HL-60 (cell line): ENCODE results near the gene RNF130.

Experiments
- DNase-seq, 2 experiments: peaks; one replicate each; pipeline ENCODE4 v3.0.0-alpha.2; 2010 to 2020; ENCODE audit warnings: low read depth in 1 of 2, low spot score in 1 of 2
- H3K27ac ChIP-seq: fragments of 250-450 bp; sonication (Bioruptor Pico); replicated peaks from 2 replicates; pipeline ENCODE4 v1.5.1; 2020; ENCODE audit warnings: mild to moderate bottlenecking, moderate library complexity
- H3K27me3 ChIP-seq: fragments of 250-450 bp; sonication (Bioruptor Pico); 2 replicates; pipeline ENCODE4 v1.5.1; 2021; ENCODE audit warnings: mild to moderate bottlenecking, moderate library complexity; ENCODE audit not compliant: insufficient read depth, poor library complexity, severe bottlenecking
- H3K4me3 ChIP-seq: replicated peaks from 2 replicates; pipeline ENCODE4 v1.5.1; 2011; ENCODE audit warnings: mild to moderate bottlenecking, control low read depth, low read length; ENCODE audit not compliant: insufficient read depth
- GABPA ChIP-seq: IDR thresholded peaks from 2 replicates; pipeline ENCODE4 v1.6.1; 2012; ENCODE audit warnings: low read depth
- POLR2AphosphoS5 ChIP-seq: IDR thresholded peaks from 2 replicates; pipeline ENCODE4 v1.6.1; 2012; ENCODE audit warnings: low read depth
- SPI1 ChIP-seq: IDR thresholded peaks from 2 replicates; pipeline ENCODE4 v1.6.1; 2012; ENCODE audit warnings: low read depth, mild to moderate bottlenecking, borderline replicate concordance
- TF ChIP-seq, protein P1 (sequence below): IDR thresholded peaks from one replicate; pipeline ENCODE4 v1.5.1; 2011; ENCODE audit warnings: low read length, control low read depth, inconsistent platforms; ENCODE audit not compliant: insufficient read depth
- TF ChIP-seq, protein P2 (sequence below): IDR thresholded peaks from 2 replicates; pipeline ENCODE4 v1.6.1; 2012; ENCODE audit warnings: low read depth; ENCODE audit not compliant: insufficient replicate concordance

RNF130 gene

DNA sequence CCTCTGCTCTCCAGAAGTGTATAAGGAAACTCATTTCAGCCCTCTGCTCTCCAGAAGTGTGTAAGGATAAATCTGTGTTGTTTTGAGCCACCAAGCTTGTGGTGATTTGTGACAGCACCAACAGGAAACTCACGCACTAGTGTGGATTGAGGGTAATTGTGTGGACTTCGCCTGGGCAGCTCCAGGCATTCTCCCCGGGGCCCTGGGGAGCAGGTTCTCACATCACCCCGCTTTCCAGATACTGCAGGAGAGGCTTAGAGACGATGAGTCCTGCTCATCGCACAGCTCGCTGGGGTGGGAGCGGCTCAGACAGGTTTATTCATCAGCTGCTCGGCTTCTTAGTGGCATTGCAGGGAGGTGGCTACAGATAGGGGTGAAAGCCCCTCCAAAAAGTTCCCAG is 38.4 kb upstream of the RNF130 start:
- H3K27ac ChIP-seq = no peak overlapping the region
- no peak for DNase-seq
- TF ChIP-seq SPI1 (no peak), GABPA (no peak), POLR2AphosphoS5 (no peak)
- TF ChIP-seq, protein P1, sequence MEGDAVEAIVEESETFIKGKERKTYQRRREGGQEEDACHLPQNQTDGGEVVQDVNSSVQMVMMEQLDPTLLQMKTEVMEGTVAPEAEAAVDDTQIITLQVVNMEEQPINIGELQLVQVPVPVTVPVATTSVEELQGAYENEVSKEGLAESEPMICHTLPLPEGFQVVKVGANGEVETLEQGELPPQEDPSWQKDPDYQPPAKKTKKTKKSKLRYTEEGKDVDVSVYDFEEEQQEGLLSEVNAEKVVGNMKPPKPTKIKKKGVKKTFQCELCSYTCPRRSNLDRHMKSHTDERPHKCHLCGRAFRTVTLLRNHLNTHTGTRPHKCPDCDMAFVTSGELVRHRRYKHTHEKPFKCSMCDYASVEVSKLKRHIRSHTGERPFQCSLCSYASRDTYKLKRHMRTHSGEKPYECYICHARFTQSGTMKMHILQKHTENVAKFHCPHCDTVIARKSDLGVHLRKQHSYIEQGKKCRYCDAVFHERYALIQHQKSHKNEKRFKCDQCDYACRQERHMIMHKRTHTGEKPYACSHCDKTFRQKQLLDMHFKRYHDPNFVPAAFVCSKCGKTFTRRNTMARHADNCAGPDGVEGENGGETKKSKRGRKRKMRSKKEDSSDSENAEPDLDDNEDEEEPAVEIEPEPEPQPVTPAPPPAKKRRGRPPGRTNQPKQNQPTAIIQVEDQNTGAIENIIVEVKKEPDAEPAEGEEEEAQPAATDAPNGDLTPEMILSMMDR = no peak
- TF ChIP-seq, protein P2, sequence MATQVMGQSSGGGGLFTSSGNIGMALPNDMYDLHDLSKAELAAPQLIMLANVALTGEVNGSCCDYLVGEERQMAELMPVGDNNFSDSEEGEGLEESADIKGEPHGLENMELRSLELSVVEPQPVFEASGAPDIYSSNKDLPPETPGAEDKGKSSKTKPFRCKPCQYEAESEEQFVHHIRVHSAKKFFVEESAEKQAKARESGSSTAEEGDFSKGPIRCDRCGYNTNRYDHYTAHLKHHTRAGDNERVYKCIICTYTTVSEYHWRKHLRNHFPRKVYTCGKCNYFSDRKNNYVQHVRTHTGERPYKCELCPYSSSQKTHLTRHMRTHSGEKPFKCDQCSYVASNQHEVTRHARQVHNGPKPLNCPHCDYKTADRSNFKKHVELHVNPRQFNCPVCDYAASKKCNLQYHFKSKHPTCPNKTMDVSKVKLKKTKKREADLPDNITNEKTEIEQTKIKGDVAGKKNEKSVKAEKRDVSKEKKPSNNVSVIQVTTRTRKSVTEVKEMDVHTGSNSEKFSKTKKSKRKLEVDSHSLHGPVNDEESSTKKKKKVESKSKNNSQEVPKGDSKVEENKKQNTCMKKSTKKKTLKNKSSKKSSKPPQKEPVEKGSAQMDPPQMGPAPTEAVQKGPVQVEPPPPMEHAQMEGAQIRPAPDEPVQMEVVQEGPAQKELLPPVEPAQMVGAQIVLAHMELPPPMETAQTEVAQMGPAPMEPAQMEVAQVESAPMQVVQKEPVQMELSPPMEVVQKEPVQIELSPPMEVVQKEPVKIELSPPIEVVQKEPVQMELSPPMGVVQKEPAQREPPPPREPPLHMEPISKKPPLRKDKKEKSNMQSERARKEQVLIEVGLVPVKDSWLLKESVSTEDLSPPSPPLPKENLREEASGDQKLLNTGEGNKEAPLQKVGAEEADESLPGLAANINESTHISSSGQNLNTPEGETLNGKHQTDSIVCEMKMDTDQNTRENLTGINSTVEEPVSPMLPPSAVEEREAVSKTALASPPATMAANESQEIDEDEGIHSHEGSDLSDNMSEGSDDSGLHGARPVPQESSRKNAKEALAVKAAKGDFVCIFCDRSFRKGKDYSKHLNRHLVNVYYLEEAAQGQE = no peak
- H3K27me3 ChIP-seq = no peaks in the 10 kb centered on the region
- H3K4me3 ChIP-seq = no peak overlapping the region

DNA sequence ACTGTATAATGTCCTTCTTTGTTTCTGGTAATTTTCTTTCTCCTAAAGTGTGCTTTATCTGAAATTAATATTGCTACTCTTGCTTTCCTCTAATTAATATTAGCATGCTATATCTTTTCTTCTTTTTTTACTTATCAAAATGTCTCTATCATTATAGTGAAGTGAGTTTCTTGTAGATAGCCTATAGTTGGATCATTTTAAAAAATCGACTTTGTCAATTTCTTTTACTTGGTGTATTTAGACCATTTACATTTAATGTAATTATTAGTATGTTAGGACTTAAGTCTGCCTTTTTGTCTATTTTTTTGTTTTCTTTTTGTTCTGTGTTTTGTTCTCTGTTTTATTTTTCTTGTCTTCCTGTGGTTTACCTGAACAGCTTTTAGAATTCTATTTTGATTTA is 35.4 kb upstream of the RNF130 start:
- Histone ChIP-seq H3K4me3 (no peak overlapping the region), H3K27me3 (no peaks in the 10 kb centered on the region), H3K27ac (no peak overlapping the region)
- DNase-seq = no peak
- TF ChIP-seq SPI1 = no peak
- TF ChIP-seq, protein P1 = no peak
- no peak for TF ChIP-seq GABPA
- TF ChIP-seq, protein P2 = no peak
- no peak for TF ChIP-seq POLR2AphosphoS5

DNA sequence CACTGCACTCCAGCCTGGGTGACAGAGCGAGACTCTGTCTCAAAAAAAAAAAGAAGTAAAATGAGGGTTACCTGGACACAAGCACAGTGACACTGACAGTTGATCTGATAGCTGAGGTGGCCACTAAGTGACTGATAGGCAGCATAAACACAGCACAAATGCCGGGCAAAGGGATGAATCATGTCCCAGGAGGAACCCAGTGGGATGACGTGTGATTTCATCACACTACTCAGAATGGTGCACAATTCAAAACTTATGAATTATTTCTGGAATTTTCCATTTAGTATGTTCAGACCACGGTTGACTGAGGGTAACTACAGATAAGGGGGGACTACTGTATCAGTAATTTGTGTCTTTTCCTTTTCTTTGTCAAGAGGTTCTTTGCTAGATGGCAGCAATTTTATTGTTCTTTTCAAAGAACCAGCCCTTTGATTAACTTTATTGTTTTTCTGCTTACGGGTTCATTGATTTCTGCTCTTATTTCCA is 34.3 kb upstream of the RNF130 start:
- no peaks in the 10 kb centered on the region for H3K27me3 ChIP-seq
- DNase-seq = no peak
- H3K27ac ChIP-seq = no peak overlapping the region
- no peak overlapping the region for H3K4me3 ChIP-seq
- TF ChIP-seq POLR2AphosphoS5 (no peak), SPI1 (no peak), GABPA (no peak)
- TF ChIP-seq, protein P1 = no peak
- TF ChIP-seq, protein P2 = no peak
